MM.1S (cell line): ENCODE data around the gene ARL2BP.

Experiments used
- DNase-seq: peaks from one replicate; pipeline ENCODE4 v3.0.0-alpha.2; 2015
- H2AFZ ChIP-seq: fragments of 300-600 bp; sonication (generic); 2 replicates; pipeline ENCODE4 v1.6.0; 2016; ENCODE audit warnings: antibody characterized with exemption, low read length
- H3F3A ChIP-seq: fragments of 300-600 bp; sonication (generic); 2 replicates; pipeline ENCODE4 v1.6.1; 2016; ENCODE audit warnings: mild to moderate bottlenecking, antibody characterized with exemption, low read length, moderate library complexity, mixed read lengths; ENCODE audit not compliant: insufficient read depth
- H3K27ac ChIP-seq: fragments of 300-600 bp; sonication (generic); 2 replicates; pipeline ENCODE4 v1.5.1; 2016; ENCODE audit warnings: mild to moderate bottlenecking, low read length
- H3K27me3 ChIP-seq: fragments of 300-600 bp; sonication (generic); replicated peaks from 2 replicates; pipeline ENCODE4 v1.6.0; 2016; ENCODE audit warnings: low read length; ENCODE audit not compliant: insufficient read depth
- H3K36me3 ChIP-seq: fragments of 300-600 bp; sonication (generic); replicated peaks from 2 replicates; pipeline ENCODE4 v1.6.1; 2016; ENCODE audit warnings: mild to moderate bottlenecking, low read length, mixed read lengths; ENCODE audit not compliant: insufficient read depth
- H3K4me1 ChIP-seq: fragments of 300-600 bp; sonication (generic); 2 replicates; pipeline ENCODE4 v1.6.1; 2016; ENCODE audit warnings: low read length, mixed read lengths
- H3K4me2 ChIP-seq: fragments of 300-600 bp; sonication (generic); 2 replicates; pipeline ENCODE4 v1.6.0; 2016; ENCODE audit warnings: low read depth, low read length
- H3K4me3 ChIP-seq: fragments of 300-600 bp; sonication (generic); 2 replicates; pipeline ENCODE4 v1.5.1; 2016; ENCODE audit warnings: low read length, mixed read lengths
- H3K79me2 ChIP-seq: fragments of 300-600 bp; sonication (generic); 2 replicates; pipeline ENCODE4 v1.6.1; 2016; ENCODE audit warnings: mixed run types, low read length, mixed read lengths
- H3K9ac ChIP-seq: fragments of 300-600 bp; sonication (generic); 2 replicates; pipeline ENCODE4 v1.6.1; 2016; ENCODE audit warnings: low read length, mixed read lengths
- H3K9me2 ChIP-seq: fragments of 300-600 bp; sonication (generic); replicated peaks from 2 replicates; pipeline ENCODE4 v1.6.1; 2016; ENCODE audit warnings: mild to moderate bottlenecking, low read length, mixed read lengths; ENCODE audit not compliant: insufficient read depth
- H3K9me3 ChIP-seq: fragments of 300-600 bp; sonication (generic); replicated peaks from 2 replicates; pipeline ENCODE4 v1.6.1; 2016; ENCODE audit warnings: mild to moderate bottlenecking, low read length, mixed read lengths; ENCODE audit not compliant: insufficient read depth
- H4K20me1 ChIP-seq: fragments of 300-600 bp; sonication (generic); 2 replicates; pipeline ENCODE4 v1.6.1; 2016; ENCODE audit warnings: mild to moderate bottlenecking, low read length, moderate library complexity, mixed read lengths; ENCODE audit not compliant: insufficient read depth
- CTCF ChIP-seq: fragments of 300-600 bp; sonication (generic); IDR thresholded peaks from 2 replicates; pipeline ENCODE4 v1.5.1; 2016; ENCODE audit warnings: antibody characterized with exemption, low read length, mixed read lengths
- EZH2 ChIP-seq: fragments of 300-600 bp; sonication (generic); optimal IDR thresholded peaks from 2 replicates; pipeline ENCODE3; 2017; ENCODE audit warnings: low read depth, mild to moderate bottlenecking, antibody characterized with exemption, low read length, mixed read lengths
- EZH2phosphoT487 ChIP-seq: fragments of 300-600 bp; sonication (generic); IDR thresholded peaks from 2 replicates; pipeline ENCODE4 v1.6.1; 2018; ENCODE audit warnings: antibody characterized with exemption, low read length

Gene ARL2BP

DNA sequence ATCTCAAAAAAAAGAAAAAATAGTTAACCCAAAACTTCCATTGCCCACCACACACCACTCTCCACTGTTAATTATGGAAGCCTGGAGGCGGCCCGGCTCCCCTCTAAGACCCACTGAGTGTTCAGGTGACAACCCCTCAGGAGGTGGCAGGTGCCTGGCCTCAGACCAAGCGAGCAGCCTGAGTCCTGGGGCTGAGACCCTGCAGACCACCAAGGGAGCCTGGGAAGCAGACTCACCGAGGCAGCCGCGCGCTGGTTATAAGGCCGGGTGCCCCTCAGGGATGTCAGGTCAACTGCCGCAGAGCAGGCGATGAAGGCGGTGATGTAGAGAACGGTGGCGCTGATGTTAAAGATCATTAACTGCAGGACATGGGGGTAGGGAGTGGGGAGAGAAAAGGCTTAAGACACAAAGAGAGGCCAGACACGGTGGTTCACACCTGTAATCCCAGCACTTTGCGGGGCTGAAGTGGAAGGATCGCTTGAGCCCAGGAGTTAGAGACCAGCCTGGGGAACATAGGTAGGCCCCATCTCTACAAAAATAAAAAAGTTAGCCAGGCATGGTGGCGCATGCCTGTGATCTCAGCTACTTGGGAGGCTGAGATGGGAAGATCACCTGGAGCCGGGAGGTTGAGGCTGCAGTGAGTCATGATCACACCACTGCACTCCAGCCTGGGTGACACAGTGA is 13.3 kb downstream of the ARL2BP start:
- Histone ChIP-seq H4K20me1 (no peaks in the 10 kb centered on the region), H3K79me2 (no peaks in the 10 kb centered on the region), H3K27ac (no peak overlapping the region), H3K27me3 (no peaks in the 10 kb centered on the region), H3K4me1 (no peaks in the 10 kb centered on the region), H3K4me3 (no peak overlapping the region), H3K9me2 (no peaks in the 10 kb centered on the region), H3K36me3 (no peaks in the 10 kb centered on the region), H3F3A (no peaks in the 10 kb centered on the region), H3K9ac (no peak overlapping the region), H3K4me2 (no peak overlapping the region), H2AFZ (no peak overlapping the region), H3K9me3 (no peaks in the 10 kb centered on the region)
- no peak for DNase-seq
- no peak for TF ChIP-seq CTCF
- TF ChIP-seq EZH2 = no peak
- TF ChIP-seq EZH2phosphoT487 = no peak

DNA sequence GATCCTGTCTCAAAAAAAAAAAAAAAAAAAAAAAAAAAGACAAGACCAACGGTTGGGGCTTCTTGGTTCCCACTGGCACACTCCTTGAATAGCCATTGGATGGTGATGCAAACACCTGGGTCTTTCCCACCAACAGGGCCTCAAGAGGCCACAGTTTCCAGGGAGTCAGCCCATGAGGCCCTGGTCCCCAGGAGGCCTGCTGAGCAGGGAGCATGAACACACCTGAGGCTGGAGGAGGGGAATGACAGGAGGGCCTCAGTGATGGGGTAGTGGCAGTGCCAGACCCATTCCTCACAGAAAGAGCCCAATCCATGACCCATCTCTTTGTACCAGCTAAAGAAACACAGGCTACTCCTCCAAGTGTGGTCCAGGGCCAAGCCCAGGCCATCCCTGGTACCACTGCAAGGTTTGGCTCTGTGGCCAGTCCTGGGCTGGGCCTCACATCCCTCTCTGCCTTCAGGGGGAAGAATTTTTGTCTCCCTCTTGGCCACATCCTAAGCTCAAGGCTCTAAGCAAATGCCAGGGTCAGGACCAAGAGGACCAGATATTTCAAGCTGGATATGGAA is 13.9 kb downstream of the ARL2BP start:
- no peak overlapping the region for H3K4me3 ChIP-seq
- H4K20me1 ChIP-seq = no peaks in the 10 kb centered on the region
- no peak overlapping the region for H2AFZ ChIP-seq
- no peak for TF ChIP-seq CTCF
- TF ChIP-seq EZH2 = no peak
- TF ChIP-seq EZH2phosphoT487 = no peak
- H3K27me3 ChIP-seq = no peaks in the 10 kb centered on the region
- H3F3A ChIP-seq = no peaks in the 10 kb centered on the region
- DNase-seq = no peak
- H3K4me1 ChIP-seq = no peaks in the 10 kb centered on the region
- H3K9ac ChIP-seq = no peak overlapping the region
- no peak overlapping the region for H3K4me2 ChIP-seq
- no peaks in the 10 kb centered on the region for H3K79me2 ChIP-seq
- no peak overlapping the region for H3K27ac ChIP-seq
- H3K36me3 ChIP-seq = no peaks in the 10 kb centered on the region
- no peaks in the 10 kb centered on the region for H3K9me3 ChIP-seq
- H3K9me2 ChIP-seq = no peaks in the 10 kb centered on the region

GRCh38 chr16:57260294-57260929 is 15.4 kb downstream of the ARL2BP start:
- no peak for TF ChIP-seq EZH2
- TF ChIP-seq CTCF = no peak
- TF ChIP-seq EZH2phosphoT487 = no peak
- H3K4me3 ChIP-seq = no peak overlapping the region
- no peak for DNase-seq
- no peaks in the 10 kb centered on the region for H3K27me3 ChIP-seq
- H2AFZ ChIP-seq = no peak overlapping the region
- no peaks in the 10 kb centered on the region for H3K79me2 ChIP-seq
- no peaks in the 10 kb centered on the region for H3F3A ChIP-seq
- no peaks in the 10 kb centered on the region for H3K9me3 ChIP-seq
- H3K36me3 ChIP-seq = no peaks in the 10 kb centered on the region
- no peak overlapping the region for H3K4me2 ChIP-seq
- H3K9me2 ChIP-seq = no peaks in the 10 kb centered on the region
- no peak overlapping the region for H3K27ac ChIP-seq
- no peaks in the 10 kb centered on the region for H4K20me1 ChIP-seq
- no peaks in the 10 kb centered on the region for H3K4me1 ChIP-seq
- no peak overlapping the region for H3K9ac ChIP-seq
